GM12878 (cell line): ENCODE data around the gene ZDHHC11. TPM values are rescaled to one million over a fixed set of nuclear protein-coding genes. Genes with fewer than 3 reads are reported as not detected.
"Not testable (repeated sequence)": the region's sequence is repeated elsewhere in the genome, so short reads cannot be mapped to it uniquely, and the experiment has no call there.

Experiments used
- ATAC-seq: fragments of 200-7000 bp; cut with Tn5 transposase; 3 replicates; pipeline ENCODE4 v1.9.1; 2020; ENCODE audit warnings: mild to moderate bottlenecking, moderate library complexity
- BruUV-seq: library from RNA; stranded (reverse); fragments of 400-500 nt; replicated peaks from 2 replicates; lab custom pipeline; 2021; lab: Mats Ljungman, UMichigan
- CTCF ChIA-PET: fragments of 300-600 bp; sonication (Branson Sonifier 250); formaldehyde crosslinking; extraction: SDS; loops from one replicate; lab custom pipeline; 2021; ENCODE audit warnings: inconsistent platforms; lab: Yijun Ruan, JAX
- POLR2A ChIA-PET: fragments of 350-600 bp; formaldehyde crosslinking; extraction: SDS; loops from one replicate; lab custom pipeline; 2021; ENCODE audit warnings: inconsistent platforms; lab: Charles Lee
- RAD21 ChIA-PET: fragments of 300-600 bp; sonication (Branson Sonifier 250); formaldehyde crosslinking; loops from one replicate; lab custom pipeline; 2023; ENCODE audit warnings: antibody characterized with exemption; ENCODE audit not compliant: unreplicated experiment; lab: Charles Lee
- SMC1A ChIA-PET: fragments of 300-600 bp; sonication (Branson Sonifier 250); formaldehyde crosslinking; loops from one replicate; lab custom pipeline; 2023; ENCODE audit not compliant: unreplicated experiment, uncharacterized antibody; lab: Charles Lee
- DNase-seq: peaks from one replicate; pipeline ENCODE4 v3.0.0-alpha.2; 2011; ENCODE audit warnings: low read depth, low spot score
- FAIRE-seq: peaks from 3 replicates; lab custom pipeline; 2011; peaks lifted over from hg19 to GRCh38; lab: Jason Lieb, UNC
- H2AFZ ChIP-seq: 2 replicates; pipeline ENCODE4 v1.6.0; 2011; ENCODE audit warnings: low read depth, low read length, control low read depth; ENCODE audit not compliant: control insufficient read depth
- H3K27ac ChIP-seq: 2 replicates; pipeline ENCODE4 v1.5.1; 2011; ENCODE audit warnings: control low read depth; ENCODE audit not compliant: control insufficient read depth, insufficient read depth
- H3K27me3 ChIP-seq, 2 experiments: replicated peaks in 1 of 2; 2 replicates each; pipeline versions ENCODE4 v1.6.0 to v1.6.1; 2011; ENCODE audit warnings: low read length in 1 of 2; ENCODE audit not compliant: control insufficient read depth in 2 of 2, insufficient read depth in 2 of 2
- H3K36me3 ChIP-seq, 2 experiments: 2 replicates each; pipeline ENCODE4 v1.5.1; 2011; ENCODE audit warnings: low read length in 1 of 2; ENCODE audit not compliant: control insufficient read depth in 2 of 2, insufficient read depth in 2 of 2
- H3K4me1 ChIP-seq: 2 replicates; pipeline ENCODE4 v1.6.1; 2011; ENCODE audit warnings: mild to moderate bottlenecking, low read length, moderate library complexity, mixed read lengths; ENCODE audit not compliant: control insufficient read depth, insufficient read depth
- H3K4me2 ChIP-seq: 2 replicates; pipeline ENCODE4 v1.6.0; 2011; ENCODE audit warnings: control low read depth; ENCODE audit not compliant: control insufficient read depth, insufficient read depth
- H3K4me3 ChIP-seq: fragments of 200-600 bp; sonication (generic); 2 replicates; pipeline ENCODE4 v1.5.1; 2016
- H3K79me2 ChIP-seq: 2 replicates; pipeline ENCODE4 v1.6.0; 2011; ENCODE audit warnings: low read length; ENCODE audit not compliant: control insufficient read depth, insufficient read depth
- H3K9ac ChIP-seq: 2 replicates; pipeline ENCODE4 v1.8.0; 2011; ENCODE audit warnings: low read length, control low read depth, mixed read lengths; ENCODE audit not compliant: control insufficient read depth, insufficient read depth
- H3K9me3 ChIP-seq: replicated peaks from 3 replicates; pipeline ENCODE4 v1.5.1; 2011; ENCODE audit warnings: mild to moderate bottlenecking, low read length; ENCODE audit not compliant: control insufficient read depth, insufficient read depth
- H4K20me1 ChIP-seq: 2 replicates; pipeline ENCODE4 v1.6.0; 2011; ENCODE audit not compliant: control insufficient read depth, insufficient read depth
- TCF3 ChIP-seq: IDR thresholded peaks from 2 replicates; pipeline ENCODE4 v1.6.1; 2012; ENCODE audit warnings: low read depth, mild to moderate bottlenecking, low read length, borderline replicate concordance; ENCODE audit not compliant: insufficient read depth
- whole genome bisulfite sequencing: methylation state at CpG from one replicate; pipeline ENCODE4 v1.1.6; 2016; ENCODE audit warnings: low lambda C conversion rate; ENCODE audit not compliant: insufficient replicate concordance, insufficient coverage; ENCODE audit errors: missing lambda C conversion rate; 5-methylcytosine and 5-hydroxymethylcytosine counted together
- in situ Hi-C: fragments of 300-500 bp; cut with MboI; formaldehyde crosslinking; loops from 9 replicates; pipeline ENCODE4 v1.14.3; 2018; ENCODE audit warnings: mixed read lengths
- intact Hi-C: fragments of 100-400 bp; cut with micrococcal nuclease; formaldehyde crosslinking; loops from one replicate; pipeline ENCODE4 v1.14.2; 2022; ENCODE audit not compliant: unreplicated experiment
- polyA plus RNA-seq, 11 experiments: library from polyadenylated mRNA; depleted of rRNA in 4 of 11; unstranded in 6 of 11; stranded (reverse) in 5 of 11; fragments of >200 nt; fragmentation: Nextera tagmentation in 4 of 11; fragmentation: Illumina TruSeq in 1 of 11; extraction: Ambion mirVana in 4 of 11; extraction: Trizol in 1 of 11; gene quantifications; 1 replicate in 1 of 11; 2 replicates in 10 of 11; pipeline versions ENCODE4 v1.2.1 to v1.2.3, GENCODE V29; 2011 to 2016; ENCODE audit warnings: inconsistent platforms in 2 of 11, missing spikeins in 2 of 11, low read depth in 1 of 11
- total RNA-seq, 4 experiments: library from RNA; depleted of rRNA in 3 of 4; stranded (reverse); fragments of >200 nt in 3 of 4; fragmentation: Illumina TruSeq in 1 of 4; extraction: Trizol in 1 of 4; gene quantifications; 2 replicates each; pipeline versions ENCODE4 v1.2.1 to v1.2.3, GENCODE V29; 2013 to 2021

The ZDHHC11 gene
- total and polyA plus RNA-seq, 10 of the 15 experiments (the other 5 are each of a cell fraction or from before 2014, with no cell fraction given): 0.04 to 1.4 (median 0.30) TPM

DNA sequence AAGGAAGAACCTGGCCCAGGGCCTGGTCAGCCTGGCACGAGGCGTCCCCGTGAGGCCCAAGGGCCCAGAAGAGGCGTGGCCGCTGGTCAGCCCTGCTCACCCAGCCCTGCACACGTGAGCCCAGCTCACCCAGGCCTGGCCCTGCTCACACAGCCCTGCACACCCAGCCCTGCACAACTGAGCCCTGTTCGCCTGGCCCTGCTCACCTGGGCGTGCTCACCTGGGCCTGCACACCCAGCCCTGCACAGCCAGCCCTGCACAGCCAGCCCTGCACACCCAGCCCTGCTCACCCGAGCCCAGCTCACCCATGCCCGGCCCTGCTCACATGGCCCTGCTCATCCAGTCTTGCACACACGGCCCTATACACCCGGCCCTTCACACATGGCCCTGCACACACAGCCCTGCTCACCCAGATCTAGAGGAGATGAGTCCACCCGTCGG lies 2.1 kb downstream of the ZDHHC11 start:
- RAD21 ChIA-PET: no interaction called here
- POLR2A ChIA-PET: no interaction called here
- DNase-seq: no peak
- SMC1A ChIA-PET: no interaction called here
- Histone ChIP-seq H3K4me1 (no peaks in the 10 kb centered on the region), H4K20me1 (no peaks in the 10 kb centered on the region), H3K79me2 (no peaks in the 10 kb centered on the region), H3K36me3 (no peaks in the 10 kb centered on the region), H3K4me3 (no peak overlapping the region), H3K9me3 (no peaks in the 10 kb centered on the region), H3K27me3 (no peaks in the 10 kb centered on the region), H3K9ac (no peak overlapping the region), H3K4me2 (no peak overlapping the region), H2AFZ (no peak overlapping the region), H3K27ac (no peak overlapping the region)
- BruUV-seq: no TSS peak
- 77% methylated on average over 9 of the region's 14 CpGs for WGBS
- intact Hi-C loops (no loop called here), in situ Hi-C loops (no loop called here)
- CTCF ChIA-PET: no interaction called here
- no peak for ATAC-seq
- TF ChIP-seq TCF3: no peak
- FAIRE-seq: no peak

DNA sequence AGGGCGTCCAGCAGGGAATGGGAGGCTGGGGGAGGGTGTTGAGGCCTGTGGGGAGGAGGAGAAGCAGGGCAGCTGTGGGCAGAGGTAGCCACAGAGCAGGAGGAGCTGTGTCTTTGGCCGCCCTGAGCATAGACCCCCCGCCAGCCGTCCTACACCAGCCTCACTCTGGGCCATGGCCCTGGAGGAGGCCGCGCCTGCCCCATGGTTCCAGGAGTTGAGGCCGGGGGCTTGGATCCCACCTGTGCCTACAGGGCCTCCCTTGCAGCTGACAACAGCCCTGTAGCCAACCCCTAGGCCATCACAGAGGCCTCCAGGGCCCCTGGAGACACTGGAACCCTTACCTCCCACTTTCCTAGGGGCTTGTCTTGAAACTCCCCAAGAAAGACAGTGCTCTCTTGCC lies 3.0 kb downstream of the ZDHHC11 start:
- DNase-seq, SMC1A ChIA-PET, RAD21 ChIA-PET, H3K79me2 ChIP-seq, FAIRE-seq, BruUV-seq, H3K36me3 ChIP-seq, H3K4me2 ChIP-seq, H4K20me1 ChIP-seq, in situ Hi-C loops, H3K4me3 ChIP-seq, POLR2A ChIA-PET, ATAC-seq, H2AFZ ChIP-seq, intact Hi-C loops, H3K27ac ChIP-seq, H3K9me3 ChIP-seq, H3K27me3 ChIP-seq, CTCF ChIA-PET, H3K9ac ChIP-seq, H3K4me1 ChIP-seq: not testable (repeated sequence)
- 79% methylated on average over 4 of the region's 7 CpGs for WGBS

DNA sequence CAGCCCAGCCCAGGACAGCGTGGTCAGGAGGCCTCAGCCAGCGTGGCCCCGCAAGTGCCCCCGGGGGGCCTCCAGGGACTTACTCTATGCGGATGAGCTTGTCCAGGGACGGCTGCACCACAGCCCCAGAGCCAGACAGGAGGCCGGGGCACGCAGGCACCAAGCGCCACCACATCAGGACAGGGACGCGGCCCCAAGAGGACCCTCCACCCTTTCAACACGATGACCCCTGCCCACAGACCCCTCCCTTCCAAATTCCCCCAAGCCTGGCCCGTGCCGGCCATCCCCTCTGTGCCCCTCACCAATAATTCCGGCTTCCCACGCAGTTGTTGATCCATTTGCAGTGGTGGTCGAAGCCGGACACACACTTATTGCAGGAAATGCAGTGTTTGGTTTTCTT lies 3.6 kb downstream of the ZDHHC11 start:
- H3K4me2 ChIP-seq, BruUV-seq, H3K27me3 ChIP-seq, H3K4me1 ChIP-seq, FAIRE-seq, H3K9ac ChIP-seq, H3K27ac ChIP-seq, H3K9me3 ChIP-seq, intact Hi-C loops, H3K4me3 ChIP-seq, POLR2A ChIA-PET, H4K20me1 ChIP-seq, H3K36me3 ChIP-seq, DNase-seq, H3K79me2 ChIP-seq, CTCF ChIA-PET, RAD21 ChIA-PET, H2AFZ ChIP-seq, in situ Hi-C loops, SMC1A ChIA-PET: not testable (repeated sequence)
- WGBS: 87% methylated on average over 5 of the region's 18 CpGs
- peak; percentile 10; the same call in 2 of the 3 replicates for ATAC-seq

DNA sequence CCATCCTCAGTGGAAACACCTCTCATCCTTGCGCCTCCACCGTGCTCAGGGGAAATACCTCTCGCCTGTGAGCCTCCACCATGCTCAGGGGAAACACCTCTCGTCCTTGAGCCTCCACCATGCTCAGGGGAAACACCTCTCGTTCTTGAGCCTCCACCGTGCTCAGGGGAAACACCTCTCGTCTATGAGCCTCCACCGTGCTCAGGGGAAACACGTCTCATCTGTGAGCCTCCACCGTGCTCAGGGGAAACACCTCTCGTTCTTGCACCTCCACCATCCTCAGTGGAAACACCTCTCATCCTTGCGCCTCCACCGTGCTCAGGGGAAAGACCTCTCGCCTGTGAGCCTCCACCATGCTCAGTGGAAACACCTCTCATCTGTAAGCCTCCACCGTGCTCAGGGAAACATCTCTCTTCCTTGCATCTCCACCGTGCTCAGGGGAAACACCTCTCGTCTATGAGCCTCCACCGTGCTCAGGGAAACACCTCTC lies 4.1 kb downstream of the ZDHHC11 start:
- FAIRE-seq, H3K9me3 ChIP-seq, H3K4me2 ChIP-seq, H3K4me3 ChIP-seq, H3K36me3 ChIP-seq, in situ Hi-C loops, CTCF ChIA-PET, POLR2A ChIA-PET, ATAC-seq, intact Hi-C loops, DNase-seq, H3K4me1 ChIP-seq, H3K27me3 ChIP-seq, H3K27ac ChIP-seq, SMC1A ChIA-PET, H4K20me1 ChIP-seq, RAD21 ChIA-PET, H2AFZ ChIP-seq, BruUV-seq, H3K9ac ChIP-seq, H3K79me2 ChIP-seq: not testable (repeated sequence)
- 8% methylated on average over 14 of the region's 18 CpGs for WGBS
